Measurements from ENCODE around the gene PTP4A1.
A peak's percentile ranks its signal among the peaks of the same experiment; 100 is the strongest.
"Not testable (repeated sequence)": the region's sequence is repeated elsewhere in the genome, so short reads cannot be mapped to it uniquely, and the experiment has no call there.

The PTP4A1 gene

GRCh38 chr6:63572044-63572746, at the start of gene PTP4A1, which contains the start of gene LOC128125822:
PTP4A1 (plus strand) TSS chr6:63572480; CDS start chr6:63576881, 4,401 bp downstream.
LOC128125822 (plus strand) TSS chr6:63572480.
- peak; percentile 92 for DNase-seq

DNA sequence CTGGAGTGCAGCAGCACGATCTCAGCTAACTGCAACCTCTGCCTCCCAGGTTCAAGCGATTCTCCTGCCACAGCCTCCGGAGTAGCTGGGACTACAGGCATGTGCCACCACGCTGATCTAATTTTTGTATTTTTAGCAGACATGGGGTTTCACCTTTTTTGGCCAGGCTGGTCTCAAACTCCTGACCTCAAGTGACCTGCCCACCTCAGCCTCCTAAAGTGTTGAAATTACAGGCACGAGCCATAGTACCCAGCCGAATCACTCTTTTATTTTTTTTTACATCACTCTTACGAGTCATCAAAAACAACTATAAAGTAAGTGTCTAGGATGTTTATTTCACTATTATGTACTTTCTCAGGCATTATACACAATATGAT, 49.4 kb upstream of the PTP4A1 start:
- DNase-seq, result not testable (repeated sequence)

DNA sequence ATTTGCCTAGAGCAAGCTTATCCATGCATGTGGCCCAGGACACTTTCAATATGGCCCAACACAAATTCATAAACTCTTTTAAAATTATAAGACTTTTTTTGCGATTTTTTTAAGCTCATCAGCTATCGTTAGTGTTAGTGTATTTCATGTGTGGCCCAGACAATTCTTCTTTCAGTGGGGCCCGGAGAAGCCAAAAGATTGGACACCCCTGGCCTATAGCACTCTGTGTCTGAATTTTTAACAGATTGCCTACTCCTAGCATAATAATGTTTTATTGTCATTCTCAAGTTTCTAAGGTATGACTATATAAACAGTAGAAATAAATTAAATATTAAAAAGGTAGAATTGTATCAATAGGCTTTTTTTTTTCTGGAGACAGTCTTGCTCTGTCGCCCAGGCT, 48.6 kb upstream of the PTP4A1 start:
- no peak for DNase-seq

- no peak for DNase-seq
Measured at GRCh38 chr6:63525186-63525878, 46.9 kb upstream of the PTP4A1 start.

- DNase-seq, result no peak
Measured at GRCh38 chr6:63526931-63527330, 45.3 kb upstream of the PTP4A1 start.

DNA sequence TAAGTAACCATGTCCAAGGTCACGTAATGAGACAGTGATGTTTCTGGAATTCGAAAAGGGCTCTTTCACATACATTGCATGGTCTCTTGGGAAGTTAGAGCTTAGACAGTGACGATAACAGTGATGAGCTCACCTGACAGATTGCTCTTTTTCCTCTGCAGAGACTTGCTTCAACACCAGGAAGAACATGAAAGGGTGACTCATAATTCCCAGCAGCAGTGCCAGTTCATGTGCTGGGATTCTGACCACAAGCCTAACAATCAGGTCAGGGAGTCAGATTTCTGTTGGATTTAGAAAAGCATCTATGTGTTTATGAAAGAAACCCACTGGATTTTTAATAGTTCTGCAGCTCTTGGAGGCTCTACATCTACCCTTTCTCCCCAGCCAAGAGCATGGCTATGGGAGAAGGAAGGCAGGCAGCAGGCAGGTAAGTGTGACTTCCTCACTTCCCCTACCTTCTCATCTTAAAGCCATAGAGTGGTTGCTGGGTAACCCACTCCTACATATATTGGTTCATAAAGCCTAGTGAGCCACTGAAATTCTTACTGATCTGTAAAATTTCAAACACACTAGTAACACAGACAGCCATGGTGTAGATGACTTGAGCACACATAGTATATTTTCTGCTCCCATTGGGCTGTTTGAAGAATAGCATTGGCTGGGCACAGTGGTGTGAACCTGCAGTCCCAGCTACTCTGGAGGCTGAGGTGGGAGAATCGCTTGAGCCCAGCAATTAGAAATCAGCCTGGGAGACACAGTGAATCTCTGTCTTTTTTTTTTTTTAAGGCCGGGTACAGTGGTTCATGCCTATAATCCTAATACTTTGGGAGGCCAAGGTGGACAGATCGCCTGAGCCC, 44.4 kb upstream of the PTP4A1 start:
- no peak for DNase-seq

DNA sequence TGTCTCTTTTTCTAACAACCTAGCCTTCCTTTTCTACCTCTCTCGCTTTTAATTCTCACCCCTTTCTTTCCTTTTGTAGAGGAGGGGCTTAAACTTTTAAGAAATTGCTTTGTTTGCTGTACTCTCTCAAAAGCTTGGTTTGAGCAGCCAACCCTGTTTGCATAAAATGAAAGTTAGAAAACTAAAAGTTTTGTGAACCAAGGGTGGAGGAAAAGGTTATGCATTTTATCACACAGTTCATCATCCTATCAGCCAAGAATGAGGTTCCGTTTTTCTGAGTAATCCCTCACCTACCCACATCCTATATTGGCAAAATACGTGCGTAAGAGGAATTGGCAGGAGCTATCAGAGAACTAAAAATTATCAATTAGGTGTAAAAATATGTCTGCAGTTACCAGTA, 42.8 kb upstream of the PTP4A1 start:
- no peak for DNase-seq

- DNase-seq, result no peak
Measured at GRCh38 chr6:63530182-63530581, 42.1 kb upstream of the PTP4A1 start.

DNA sequence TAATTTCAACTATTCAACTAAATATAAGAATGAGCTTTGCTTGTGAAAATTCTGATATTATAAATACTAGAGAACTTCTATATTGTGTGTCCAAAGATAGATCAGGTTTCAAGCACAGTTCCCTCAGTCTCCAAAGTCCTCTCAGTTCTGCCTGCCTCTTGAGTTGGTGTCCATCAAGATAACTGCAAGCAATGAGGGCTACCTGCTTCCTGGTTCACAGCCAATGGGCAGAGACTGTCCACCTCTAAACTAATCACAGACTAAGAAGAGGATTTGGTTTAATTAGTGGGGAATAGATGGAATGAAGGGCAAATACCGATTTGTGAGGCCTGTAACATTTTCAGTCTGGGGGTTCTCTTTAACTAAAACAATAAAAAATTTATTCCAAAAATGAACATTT, 41.3 kb upstream of the PTP4A1 start:
- DNase-seq, result no peak

GRCh38 chr6:63533026-63533425, 39.3 kb upstream of the PTP4A1 start:
- DNase-seq, result no peak

- DNase-seq, result no peak
Measured at GRCh38 chr6:63533952-63534351, 38.3 kb upstream of the PTP4A1 start.

GRCh38 chr6:63537201-63537958, 34.9 kb upstream of the PTP4A1 start:
- no peak for DNase-seq

DNA sequence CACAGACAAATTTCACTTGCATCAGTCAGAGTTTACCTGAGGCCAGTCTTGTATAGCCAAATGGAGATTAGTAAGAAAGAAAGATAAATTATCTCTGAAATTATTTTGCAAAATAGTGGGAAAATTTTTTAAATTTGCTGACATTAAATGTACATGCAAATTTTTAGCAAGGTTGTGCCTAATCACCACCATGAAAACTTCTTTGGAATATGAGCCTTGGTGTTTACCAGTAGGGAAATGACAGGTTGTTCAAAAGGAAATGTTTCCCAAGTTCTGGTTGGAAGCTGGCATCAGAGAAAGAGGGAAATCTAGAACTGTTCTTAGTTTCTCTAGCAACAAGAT, 34.4 kb upstream of the PTP4A1 start:
- DNase-seq, result no peak

GRCh38 chr6:63538550-63538949, 33.7 kb upstream of the PTP4A1 start:
- DNase-seq, result no peak

DNA sequence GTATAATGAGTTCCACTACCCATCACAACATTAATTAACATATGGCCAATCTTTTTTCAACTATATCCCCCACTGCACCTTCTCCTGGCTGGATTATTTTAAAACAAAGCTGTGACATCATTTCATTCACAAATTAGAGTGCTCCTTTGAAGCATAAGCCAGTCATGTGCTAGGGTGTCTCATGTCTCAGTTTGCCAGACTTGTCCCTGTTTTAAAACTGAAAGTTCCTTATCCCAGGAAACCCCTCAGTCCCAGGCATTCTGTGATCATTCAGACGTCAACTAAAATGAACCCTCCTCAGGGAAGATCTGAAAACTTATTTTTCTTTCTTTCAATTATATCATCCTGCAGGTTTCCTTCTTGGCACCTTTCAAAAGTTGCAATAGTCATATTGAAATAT, 29.3 kb upstream of the PTP4A1 start:
- DNase-seq, result no peak

GRCh38 chr6:63543982-63544381, 28.3 kb upstream of the PTP4A1 start:
- no peak for DNase-seq

- DNase-seq, result no peak
Measured at GRCh38 chr6:63546236-63546635, 26.0 kb upstream of the PTP4A1 start.

- no peak for DNase-seq
Measured at GRCh38 chr6:63546697-63547096, 25.6 kb upstream of the PTP4A1 start.

DNA sequence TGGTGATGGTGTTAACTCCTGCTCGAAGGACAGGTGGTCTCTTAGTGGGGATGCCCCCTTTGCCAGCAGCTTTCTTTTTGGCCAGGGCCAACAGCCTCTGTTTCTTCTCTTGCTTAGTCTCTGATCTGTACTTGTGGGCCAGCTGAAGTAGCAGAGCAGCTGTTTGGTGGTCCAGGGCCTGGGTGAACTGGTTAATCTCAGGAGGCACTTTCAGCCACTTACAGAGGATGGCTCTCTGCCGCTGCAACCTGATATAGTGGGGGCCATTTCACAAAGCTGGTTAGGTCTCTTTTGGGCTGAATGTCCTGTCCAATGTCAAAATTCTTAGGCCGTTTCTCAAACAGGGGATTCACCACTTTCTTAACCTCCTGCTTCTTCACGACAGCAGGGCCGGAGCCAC, 23.2 kb upstream of the PTP4A1 start:
- no peak for DNase-seq

- no peak for DNase-seq
Measured at GRCh38 chr6:63553208-63553607, 19.1 kb upstream of the PTP4A1 start.

GRCh38 chr6:63553900-63554299, 18.4 kb upstream of the PTP4A1 start:
- DNase-seq, result no peak

- no peak for DNase-seq
Measured at GRCh38 chr6:63554782-63555181, 17.5 kb upstream of the PTP4A1 start.

- no peak for DNase-seq
Measured at GRCh38 chr6:63556369-63556768, 15.9 kb upstream of the PTP4A1 start.

All from NCI-H446 treated with DMSO at 0.1 percent for 48 hours (cell line).